HepG2 (cell line): ENCODE results near the gene PLSCR4. TPM values are rescaled to one million over a fixed set of nuclear protein-coding genes. Genes with fewer than 3 reads are reported as not detected.

Experiments used
- ARID5B ChIP-seq: IDR thresholded peaks from 2 replicates; pipeline ENCODE4 v1.4.0; 2020; ENCODE audit warnings: mild to moderate bottlenecking, missing genetic modification reagents
- HNF1A ChIP-seq, 2 experiments: sonication (generic) in 1 of 2; formaldehyde crosslinking in 1 of 2; IDR thresholded peaks; 2 replicates each; pipeline versions ENCODE4 v1.4.0 to v1.6.1; 2016 to 2020; ENCODE audit warnings: borderline replicate concordance in 1 of 2, low read depth in 1 of 2, mild to moderate bottlenecking in 1 of 2, missing genetic modification reagents in 1 of 2
- IRF1 ChIP-seq: sonication (generic); formaldehyde crosslinking; IDR thresholded peaks from 2 replicates; pipeline ENCODE4 v1.4.0; 2020; ENCODE audit warnings: low read depth, mild to moderate bottlenecking, missing genetic modification reagents
- LBX2 ChIP-seq: sonication (generic); formaldehyde crosslinking; IDR thresholded peaks from 2 replicates; pipeline ENCODE4 v1.5.0; 2020; ENCODE audit warnings: missing genetic modification reagents, mild to moderate bottlenecking, borderline replicate concordance
- REL ChIP-seq: sonication (generic); formaldehyde crosslinking; conservative IDR thresholded peaks from 2 replicates; pipeline ENCODE4 v1.8.0; 2022; ENCODE audit warnings: mild to moderate bottlenecking, missing genetic modification reagents, moderate library complexity
- SP2 ChIP-seq: sonication (generic); formaldehyde crosslinking; IDR thresholded peaks from 2 replicates; pipeline ENCODE4 v1.5.1; 2020; ENCODE audit warnings: mild to moderate bottlenecking, missing genetic modification reagents
- TIGD3 ChIP-seq: sonication (generic); formaldehyde crosslinking; IDR thresholded peaks from 2 replicates; pipeline ENCODE4 v1.5.1; 2020; ENCODE audit warnings: mild to moderate bottlenecking, missing genetic modification reagents, borderline replicate concordance
- U2AF2 ChIP-seq: fragments of 200-400 bp; formaldehyde crosslinking; IDR thresholded peaks from 2 replicates; pipeline ENCODE4 v1.6.1; 2017; ENCODE audit warnings: low read depth, mild to moderate bottlenecking, low read length
- UBTF ChIP-seq: sonication (generic); formaldehyde crosslinking; IDR thresholded peaks from 2 replicates; pipeline ENCODE4 v1.4.0; 2020; ENCODE audit warnings: mild to moderate bottlenecking, missing genetic modification reagents
- ZBTB38 ChIP-seq: sonication (generic); formaldehyde crosslinking; IDR thresholded peaks from 2 replicates; pipeline ENCODE4 v1.5.1; 2020; ENCODE audit warnings: mild to moderate bottlenecking, missing genetic modification reagents
- ZNF232 ChIP-seq: sonication (generic); formaldehyde crosslinking; IDR thresholded peaks from 2 replicates; pipeline ENCODE4 v1.4.0; 2020; ENCODE audit warnings: missing genetic modification reagents, borderline replicate concordance
- ZNF260 ChIP-seq: sonication (generic); formaldehyde crosslinking; IDR thresholded peaks from 2 replicates; pipeline ENCODE4 v1.4.0; 2020; ENCODE audit warnings: missing genetic modification reagents, low read depth, mild to moderate bottlenecking, borderline replicate concordance
- ZNF652 ChIP-seq: IDR thresholded peaks from 2 replicates; pipeline ENCODE4 v1.6.1; 2016; ENCODE audit warnings: low read depth, borderline replicate concordance
- polyA plus RNA-seq, 8 experiments: library from polyadenylated mRNA; depleted of rRNA in 3 of 8; stranded (reverse) in 7 of 8; unstranded in 1 of 8; fragments of >200 nt; fragmentation: Illumina TruSeq in 4 of 8; extraction: Trizol in 4 of 8; gene quantifications; 2 replicates each; pipeline versions ENCODE4 v1.2.1 to v1.2.3, GENCODE V29; 2011 to 2016; ENCODE audit warnings: low read depth in 4 of 8, missing spikeins in 1 of 8, mixed read lengths in 1 of 8; ENCODE audit not compliant: insufficient read depth in 1 of 8
- total RNA-seq, 5 experiments: library from RNA; depleted of rRNA; stranded (reverse); fragments of >200 nt; fragmentation: Illumina TruSeq; extraction: Trizol; gene quantifications; 2 replicates each; pipeline ENCODE4 v1.2.3, GENCODE V29; 2016; ENCODE audit warnings: low read depth in 1 of 5

PLSCR4 gene
- total and polyA plus RNA-seq, 2 of the 13 experiments (the other 11 are each of a cell fraction or from before 2014, with no cell fraction given) = 1.5 to 59.0 TPM

GRCh38 chr3:146223401-146224373 is 27.2 kb downstream of the PLSCR4 start (continued):
- TF ChIP-seq UBTF (CRISPR knock-in tag) (no peak), ZNF260 (CRISPR knock-in tag) (no peak), ZNF652 (CRISPR knock-in tag) (no peak), LBX2 (CRISPR knock-in tag) (no peak), IRF1 (CRISPR knock-in tag) (no peak), ARID5B (peak; percentile 73), HNF1A (IDR thresholded peaks at IDR 0.05; ENCODE audit: low read depth) (peak; percentile 50; the same call in 1 of the 2 replicates), HNF1A (CRISPR knock-in tag; IDR thresholded peaks at IDR 0.05; ENCODE audit: borderline replicate concordance) (no peak), U2AF2 (no peak), ZBTB38 (no peak), ZNF232 (CRISPR knock-in tag) (no peak), REL (no peak), SP2 (CRISPR knock-in tag) (no peak), TIGD3 (CRISPR knock-in tag) (no peak)
